CD4-positive, alpha-beta T cell treated with Interleukin-17A for 1 hour (primary cell): ENCODE measurements around the gene SLC9A8.

ENCODE experiments used
- DNase-seq: peaks from one replicate; pipeline ENCODE4 v3.0.0-alpha.2; 2020

SLC9A8 gene

DNA sequence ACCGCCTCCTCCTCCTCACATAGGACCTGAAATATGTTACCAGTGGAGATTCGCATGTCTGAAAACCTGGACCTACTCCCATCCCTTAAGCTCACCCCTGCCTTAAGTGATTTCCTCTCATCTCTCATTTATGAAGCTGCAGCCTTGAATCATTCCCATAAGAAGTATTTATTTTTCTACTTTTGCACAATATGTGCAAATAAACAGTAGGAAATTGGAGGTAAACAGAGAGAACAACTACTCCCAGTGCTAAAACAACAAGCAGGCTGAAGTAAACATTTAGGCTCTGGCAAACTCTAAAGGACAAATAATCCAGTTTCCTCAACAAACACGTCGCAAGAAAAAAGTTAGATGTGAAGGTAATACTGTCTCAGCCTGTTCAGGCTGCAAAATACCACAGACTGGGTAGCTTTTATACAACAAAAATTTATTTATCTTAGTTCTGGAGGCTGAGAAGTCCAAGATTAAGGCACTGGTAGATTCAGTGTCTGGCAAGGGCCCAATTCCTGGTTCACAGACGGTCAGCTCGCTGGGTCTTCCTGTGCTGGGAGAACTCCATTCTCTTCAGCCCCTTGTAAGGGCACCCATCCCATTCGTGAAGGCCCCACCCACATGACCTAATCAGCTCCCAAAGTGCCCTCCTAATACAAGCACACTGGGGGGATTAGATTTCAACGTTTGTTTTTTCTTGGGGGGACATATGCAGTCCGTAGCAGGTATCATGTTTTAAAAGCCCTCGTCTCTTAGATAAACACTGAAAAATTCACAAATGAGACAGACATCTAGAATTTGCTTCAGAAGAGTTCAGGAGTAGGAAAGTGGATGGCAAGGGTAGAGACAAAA, 87.1 kb downstream of the SLC9A8 start:
- DNase-seq = no peak

DNA sequence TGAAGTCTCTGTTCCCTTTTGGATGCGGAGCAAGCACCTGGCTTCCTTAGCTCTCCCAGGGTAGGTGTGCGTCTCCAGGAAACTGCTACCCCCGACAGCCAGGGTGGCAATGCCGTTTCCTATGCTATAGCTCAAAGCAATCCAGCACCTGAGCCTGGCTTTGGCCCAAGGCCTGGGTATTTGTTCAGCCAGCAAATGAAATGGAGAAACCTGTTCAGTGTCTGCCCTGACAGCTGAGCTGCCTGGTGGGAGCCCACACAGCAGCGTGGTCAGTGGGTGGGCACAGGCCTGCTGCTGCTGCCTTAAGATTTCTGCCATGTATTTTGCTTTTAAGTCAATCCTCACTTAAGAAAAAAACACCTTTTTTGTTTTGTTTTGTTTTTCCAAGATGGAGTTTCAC, 89.0 kb downstream of the SLC9A8 start:
- DNase-seq = no peak

DNA sequence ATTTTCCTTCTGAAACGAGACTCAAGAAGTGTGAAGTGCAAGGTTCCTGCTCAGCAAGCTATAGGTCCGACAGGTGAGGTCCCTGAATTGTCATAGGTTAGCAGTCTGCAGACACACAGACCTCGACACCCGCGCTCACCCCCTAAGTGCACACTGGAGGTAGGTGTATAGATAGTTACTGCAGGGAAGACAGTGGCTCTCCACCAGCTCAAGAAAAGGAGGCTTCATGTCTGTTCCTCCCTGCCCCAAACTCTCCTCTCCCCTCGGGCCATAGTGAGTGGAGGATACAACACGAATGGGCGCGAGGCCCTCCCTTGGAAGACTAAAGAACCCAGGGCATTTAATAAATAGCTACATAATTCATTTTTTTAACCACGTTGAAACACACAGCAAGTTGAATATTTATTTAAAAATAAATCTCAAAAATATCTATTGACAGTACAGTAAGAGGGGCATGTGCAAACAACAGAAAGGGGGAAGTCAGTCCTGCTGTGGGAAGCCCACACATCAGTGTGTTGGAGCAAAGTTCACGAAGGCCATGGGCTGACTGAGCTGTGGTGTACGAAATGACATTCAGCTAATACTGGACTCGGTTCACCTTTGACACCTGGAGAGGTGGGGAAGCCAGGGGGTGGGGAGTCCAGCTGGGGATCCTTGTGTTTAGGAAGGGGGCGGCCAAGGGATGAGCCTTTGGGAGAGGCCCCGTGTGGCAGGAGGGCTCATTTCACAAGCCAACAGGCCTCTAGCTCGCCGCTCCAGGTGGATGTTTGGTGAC, 92.0 kb downstream of the SLC9A8 start:
- DNase-seq = no peak

DNA sequence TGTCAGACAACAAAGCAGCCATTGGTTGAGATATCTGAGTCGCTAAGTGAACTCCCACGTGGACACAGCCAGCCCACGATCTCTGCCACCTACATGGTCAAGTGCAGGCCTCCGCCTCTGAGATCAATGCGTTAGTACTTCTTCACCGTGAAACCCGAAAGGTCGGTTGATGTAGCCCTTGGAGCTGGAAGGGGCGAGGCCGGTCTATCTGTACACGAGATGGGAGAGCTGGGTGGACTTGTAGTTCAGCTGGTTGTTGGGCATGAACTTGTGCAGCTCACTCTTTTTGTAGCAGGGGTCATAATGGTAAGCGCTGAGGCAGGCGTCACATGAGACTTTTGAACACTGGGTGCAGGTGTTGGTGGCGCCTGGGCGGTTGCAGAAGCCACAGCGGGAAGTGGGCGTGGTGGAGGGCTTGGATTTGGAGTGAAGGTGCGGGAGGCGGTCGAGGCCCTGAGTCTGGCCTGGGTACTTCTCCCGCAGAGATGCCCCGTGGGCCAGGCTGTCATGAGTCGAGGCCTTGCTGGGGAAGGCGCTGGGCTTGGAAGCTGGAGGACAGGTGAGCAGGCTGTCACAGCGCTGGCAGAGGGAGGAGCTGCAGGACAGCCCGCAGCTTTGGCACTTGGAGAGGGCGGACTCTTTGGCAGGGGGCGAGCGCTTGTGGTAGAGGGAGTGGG, 92.9 kb downstream of the SLC9A8 start:
- DNase-seq = no peak

DNA sequence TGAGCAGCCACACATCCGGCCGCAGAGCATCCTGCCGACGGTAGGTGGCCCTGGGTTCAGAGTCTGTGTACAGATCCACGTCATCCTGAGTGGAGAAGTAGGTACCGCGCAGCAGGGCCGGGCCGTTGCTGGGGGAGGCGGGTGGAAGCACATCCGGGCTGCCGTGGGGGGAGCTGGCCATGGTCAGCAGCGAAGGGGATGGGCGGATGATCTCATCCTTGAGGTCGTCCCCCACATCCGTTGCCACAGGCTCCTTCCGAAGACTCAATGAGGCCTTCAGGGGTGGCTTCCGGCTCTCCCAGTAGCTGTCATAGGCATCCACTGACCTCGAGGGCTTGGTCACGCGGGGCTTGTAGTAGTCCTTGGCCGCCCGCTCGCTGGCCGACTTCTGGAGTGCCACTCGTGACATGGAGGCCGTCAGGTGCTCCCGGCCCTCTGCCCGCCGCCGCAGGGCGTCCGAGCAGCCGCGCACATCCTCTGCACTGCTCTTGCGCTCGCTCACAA, 93.5 kb downstream of the SLC9A8 start:
- DNase-seq = no peak

DNA sequence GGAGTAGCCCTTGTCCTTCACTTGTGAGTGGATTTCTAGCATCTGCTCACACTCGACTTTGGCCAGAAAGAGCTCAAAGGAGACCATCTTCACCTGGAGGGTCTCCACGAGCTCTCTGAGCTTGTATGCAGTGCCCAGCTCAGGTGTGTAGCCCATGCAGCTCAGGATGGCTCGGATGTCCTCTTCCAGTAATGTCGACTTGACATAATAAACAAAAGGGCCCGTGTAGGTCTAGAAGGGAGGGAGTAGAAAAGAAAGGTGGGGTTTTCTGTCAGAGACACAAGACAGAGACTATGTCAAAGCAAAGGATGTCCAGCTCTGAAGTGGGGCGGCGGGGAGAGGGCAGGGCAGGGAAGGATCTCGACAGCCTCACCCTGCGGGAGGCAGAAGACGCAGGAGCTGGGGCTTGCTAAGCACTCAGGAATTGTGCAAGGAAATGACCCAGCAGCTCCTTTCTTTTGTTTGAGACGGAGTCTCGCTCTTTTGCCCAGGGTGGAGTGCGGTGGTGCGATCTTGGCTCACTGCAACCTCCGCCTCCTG, 94.1 kb downstream of the SLC9A8 start:
- DNase-seq = no peak

DNA sequence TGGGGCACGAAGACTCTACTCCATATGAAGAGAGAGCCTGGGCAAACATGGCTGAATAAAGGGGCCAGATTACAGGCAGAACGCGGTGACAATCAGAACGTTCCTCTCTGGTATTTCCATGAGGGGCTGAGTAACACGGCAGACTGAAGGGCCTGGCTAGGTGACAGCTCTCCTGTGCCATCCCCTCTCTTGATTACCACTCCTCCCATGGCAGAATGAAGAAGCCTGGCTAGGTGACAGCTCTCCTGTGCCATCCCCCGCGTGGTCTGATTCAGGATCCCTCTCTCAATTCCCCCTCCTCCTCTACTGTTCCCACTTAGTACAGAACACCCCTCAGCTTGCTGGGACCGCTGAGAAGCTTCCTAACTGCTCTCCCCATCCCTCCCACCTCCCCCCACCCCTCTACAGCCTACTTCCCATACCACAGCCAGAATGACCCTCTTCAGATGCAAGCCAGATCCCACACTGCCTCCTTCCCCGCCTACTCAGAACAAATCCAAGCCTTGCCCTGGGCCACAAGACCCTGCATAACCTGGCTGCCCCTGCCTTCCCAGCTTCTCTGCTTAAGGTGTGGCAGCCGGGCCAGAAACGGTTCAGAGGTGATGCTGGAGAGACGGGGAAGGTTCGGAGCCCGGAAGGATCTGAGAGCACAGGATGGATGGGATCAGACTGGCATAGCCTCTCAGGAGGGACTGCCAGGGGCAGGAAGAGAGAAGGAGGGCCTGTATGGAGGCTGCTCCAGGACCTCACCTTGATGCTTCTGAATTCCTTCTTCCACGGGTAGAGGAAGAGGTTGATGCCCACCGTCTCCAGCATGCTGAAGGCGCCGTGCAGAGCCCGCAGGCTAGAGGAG, 95.0 kb downstream of the SLC9A8 start:
- no peak for DNase-seq

DNA sequence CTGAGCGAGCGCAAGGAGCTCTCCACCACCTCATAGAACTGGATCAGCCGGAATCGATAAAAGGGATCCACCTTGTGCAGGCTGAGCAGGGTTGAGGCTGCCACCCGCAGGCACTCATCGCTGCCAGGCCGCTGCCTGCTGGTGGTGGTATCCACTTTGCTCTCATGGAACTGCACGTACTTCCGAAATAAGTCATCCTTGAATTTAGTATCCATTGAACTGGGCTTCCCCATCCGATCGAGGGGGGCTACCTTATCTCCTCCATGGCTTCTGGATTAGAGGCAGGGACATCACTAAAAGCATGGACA, 95.6 kb downstream of the SLC9A8 start:
- DNase-seq = no peak

DNA sequence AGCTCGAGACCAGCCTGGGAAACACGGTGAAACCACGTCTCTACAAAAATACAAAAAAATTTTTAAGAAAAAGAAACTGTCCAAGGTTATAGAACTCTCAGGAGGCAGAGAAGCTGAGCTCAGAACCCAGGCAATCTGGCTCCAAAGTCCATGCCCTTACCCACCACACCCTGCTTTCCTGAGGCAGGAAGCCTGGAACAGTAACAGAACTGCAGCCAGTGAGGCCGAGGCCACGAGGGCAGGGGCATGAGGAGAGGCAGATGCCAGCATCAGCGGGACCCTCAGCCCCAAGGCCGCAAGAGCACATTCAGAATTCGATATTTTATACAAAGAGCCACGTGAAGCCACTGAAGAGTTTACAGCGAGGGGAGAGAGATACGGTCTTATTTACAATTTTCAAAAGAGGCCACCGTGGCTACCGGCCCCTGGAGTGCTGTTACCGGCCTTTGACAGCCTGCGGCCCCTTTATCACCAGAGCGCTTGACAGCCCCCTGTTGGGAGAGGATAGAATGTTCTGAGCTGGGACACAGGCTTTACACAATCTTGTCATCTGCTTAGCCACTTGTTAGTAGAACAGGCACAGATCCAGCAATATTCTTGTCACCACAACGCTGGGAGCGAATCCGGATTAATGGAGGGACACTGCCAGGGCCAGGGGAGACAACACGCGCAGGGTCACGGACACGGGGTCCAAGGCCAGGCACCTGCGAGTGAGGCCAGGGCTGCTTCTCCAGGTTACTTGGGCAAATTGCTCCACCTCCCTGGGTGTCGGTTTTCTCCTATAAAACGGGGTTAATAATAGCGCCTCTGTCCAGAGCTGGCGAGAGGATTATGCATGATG, 97.1 kb downstream of the SLC9A8 start:
- no peak for DNase-seq

DNA sequence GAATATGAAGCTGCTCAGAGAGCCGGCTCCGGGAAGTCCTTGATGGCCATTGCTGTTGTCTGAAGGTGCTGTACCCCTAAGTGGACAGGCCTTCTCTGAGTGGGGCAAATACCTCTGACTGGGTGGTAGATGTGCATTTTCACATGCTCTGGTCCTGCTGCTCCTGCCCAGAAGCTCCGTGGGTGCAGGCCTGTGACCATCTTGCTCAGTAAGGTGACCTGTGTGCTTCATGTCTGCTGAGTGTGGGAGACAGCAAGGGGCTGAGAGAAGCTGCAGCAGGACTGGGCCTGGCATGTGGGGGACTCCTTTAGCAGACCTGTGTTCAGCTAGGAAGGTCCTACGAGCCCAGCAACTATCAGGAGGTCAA, 97.7 kb downstream of the SLC9A8 start:
- no peak for DNase-seq

DNA sequence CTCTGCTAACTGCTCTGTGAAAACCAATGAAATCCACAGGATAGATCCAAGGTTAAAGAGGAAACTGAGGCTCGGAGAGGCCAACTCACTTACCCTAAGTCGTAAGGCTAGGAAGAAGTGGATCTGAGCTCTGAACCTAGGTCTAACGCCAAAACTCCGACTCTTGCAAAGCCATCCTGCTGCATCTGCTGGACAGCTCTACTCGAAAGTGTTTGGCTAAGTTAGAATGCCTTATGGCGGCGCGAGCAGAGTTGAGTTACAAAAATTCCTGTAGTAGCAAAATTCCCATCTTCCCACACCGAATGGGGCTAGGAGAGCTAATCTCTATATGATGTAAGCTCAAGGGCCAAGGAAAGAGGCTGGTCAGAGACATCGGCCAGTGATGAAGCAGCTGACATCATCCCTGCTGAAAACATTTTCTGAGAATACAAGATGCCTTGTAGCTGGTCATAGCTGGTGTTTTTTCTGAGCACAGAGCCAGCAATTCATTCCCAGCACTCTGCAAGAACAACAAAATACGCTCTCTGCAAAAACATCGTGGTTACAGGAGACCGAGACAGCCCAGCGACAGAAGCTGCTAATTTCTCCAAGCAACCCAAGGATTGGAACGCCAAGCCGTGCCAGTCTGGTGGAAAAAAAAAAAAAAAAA, 100.9 kb downstream of the SLC9A8 start:
- no peak for DNase-seq

DNA sequence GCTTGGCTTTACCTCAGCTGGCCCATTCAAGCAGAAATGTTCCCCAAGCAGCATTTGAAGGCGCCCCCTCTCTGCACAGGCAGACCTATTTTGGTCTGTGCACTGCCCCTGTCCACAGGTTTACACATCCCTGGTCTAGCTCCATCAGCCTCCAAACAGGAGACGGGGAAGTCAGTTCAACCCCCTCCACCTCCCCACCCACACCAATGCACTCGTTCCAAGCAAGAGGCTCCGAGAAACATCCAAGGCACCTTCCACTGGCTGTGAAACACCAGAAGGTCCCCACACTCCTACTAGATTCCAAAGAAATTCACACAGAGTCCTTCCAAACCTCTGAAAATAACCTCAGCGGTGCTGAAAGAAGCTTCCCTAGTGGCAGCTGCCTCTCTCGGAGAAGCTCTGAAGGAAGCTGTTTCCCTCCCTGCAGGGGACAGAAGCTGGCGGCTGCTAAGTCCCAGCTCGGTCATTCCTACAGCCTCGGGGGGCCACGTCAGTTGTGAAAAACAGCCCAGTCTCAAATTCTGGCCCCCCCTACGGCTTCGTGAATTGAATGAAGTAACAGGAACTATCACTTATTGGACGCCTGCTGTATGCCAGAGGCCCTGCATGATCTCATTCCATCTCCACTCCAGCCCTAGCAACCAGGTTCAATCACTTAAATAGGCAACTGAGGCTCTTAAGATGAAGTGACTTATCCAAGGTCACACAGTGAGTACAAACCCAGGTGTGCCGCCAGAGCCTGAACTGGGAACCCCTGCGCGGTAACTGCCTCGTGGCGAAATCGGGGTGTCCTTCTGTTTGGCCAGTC, 101.9 kb downstream of the SLC9A8 start:
- peak; percentile 53 for DNase-seq

DNA sequence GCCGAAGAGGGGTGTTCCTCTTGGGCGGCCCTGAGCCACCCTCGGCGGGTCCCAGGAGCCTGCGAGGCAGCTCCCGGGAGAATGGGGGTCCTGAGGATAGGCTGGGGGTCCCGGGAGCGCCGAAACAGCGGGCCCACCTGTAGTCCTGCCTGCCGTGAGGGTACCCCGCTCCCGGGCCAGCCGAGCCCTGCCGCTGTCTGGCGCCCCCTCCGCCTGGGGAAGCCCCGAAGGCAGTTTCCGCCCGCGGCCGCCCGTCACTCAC, 102.4 kb downstream of the SLC9A8 start:
- DNase-seq = no peak

DNA sequence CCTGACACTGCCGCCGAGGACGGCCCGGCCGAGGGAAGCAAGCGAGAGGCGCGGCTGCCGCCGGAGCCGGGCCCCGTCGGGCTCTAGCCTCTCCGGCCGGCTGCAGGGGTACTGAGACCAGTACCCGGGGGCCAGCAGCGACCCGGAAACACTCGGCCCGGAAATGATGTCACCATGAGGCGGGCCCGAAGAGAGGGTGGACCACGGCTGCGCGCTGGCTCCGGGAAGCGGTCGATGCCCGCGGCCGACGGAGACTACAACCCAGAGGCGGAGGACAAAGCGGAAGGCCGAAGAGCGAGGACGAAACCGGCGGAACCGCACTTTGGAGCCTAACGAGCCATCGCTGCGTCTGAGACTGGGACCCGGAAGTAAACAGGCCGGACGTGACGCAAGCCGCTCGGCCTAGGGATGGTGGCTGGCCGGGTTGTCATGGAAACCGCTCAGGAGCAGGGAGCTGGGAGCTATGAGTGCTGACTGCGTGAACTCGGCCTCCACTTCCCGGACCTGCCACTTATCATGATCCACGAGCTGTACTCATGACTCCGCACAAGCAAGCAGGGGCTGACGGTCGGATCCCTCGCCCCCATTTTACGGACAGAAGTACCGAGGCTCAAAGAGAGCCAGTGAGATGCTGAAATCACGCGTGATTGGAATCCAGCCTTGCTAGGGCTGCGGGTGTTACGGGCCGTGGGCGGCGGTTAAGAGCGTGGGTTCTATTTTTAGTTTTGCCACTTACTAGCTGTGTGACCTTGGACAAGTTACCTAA, 102.9 kb downstream of the SLC9A8 start, which contains the start of gene SPATA2:
SPATA2 (minus strand) TSS at position 150 of the 766 bp plus-strand sequence. CDS start 7,039 bp downstream, outside the sequence.
- peak; percentile 94 for DNase-seq

DNA sequence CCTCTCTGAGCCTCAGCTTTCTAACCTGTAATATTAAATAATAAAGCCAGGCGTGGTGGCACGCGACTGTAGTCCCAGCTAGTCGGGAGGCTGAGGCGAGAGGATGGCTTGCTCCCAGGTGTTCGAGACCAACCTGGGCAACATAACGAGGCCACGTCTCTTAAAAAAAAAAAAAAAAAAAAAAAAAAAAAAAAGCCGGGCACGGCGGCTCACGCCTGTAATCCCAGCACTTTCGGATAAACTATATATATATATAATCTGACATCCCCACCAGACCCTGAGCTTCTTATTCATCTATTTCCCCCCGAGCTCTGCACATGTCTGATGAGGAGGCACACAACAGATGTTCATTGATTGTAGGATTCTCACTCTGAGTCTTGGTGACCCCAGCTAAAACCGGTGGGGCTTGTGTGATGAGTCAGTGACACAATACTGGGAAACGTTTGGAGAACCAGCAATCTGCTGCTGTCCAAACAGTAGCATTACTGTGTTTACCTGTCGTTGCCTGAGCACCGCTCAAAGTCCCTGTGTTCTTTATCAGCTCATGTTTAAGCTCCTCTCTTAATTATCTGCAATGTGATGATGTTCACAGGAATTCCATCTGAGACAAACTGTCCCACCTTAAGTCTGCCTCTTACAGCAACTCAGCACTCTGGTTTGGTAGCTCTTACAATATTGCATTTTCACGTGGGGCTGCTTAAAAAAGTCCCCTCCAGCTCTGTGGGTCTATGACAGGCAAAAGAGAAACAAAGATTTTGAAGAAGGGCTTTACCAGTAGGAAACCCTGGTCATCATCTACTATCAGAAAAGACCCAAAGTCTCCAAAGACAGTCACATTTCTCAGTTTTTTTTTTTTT, 103.7 kb downstream of the SLC9A8 start:
- peak; percentile 26 for DNase-seq

DNA sequence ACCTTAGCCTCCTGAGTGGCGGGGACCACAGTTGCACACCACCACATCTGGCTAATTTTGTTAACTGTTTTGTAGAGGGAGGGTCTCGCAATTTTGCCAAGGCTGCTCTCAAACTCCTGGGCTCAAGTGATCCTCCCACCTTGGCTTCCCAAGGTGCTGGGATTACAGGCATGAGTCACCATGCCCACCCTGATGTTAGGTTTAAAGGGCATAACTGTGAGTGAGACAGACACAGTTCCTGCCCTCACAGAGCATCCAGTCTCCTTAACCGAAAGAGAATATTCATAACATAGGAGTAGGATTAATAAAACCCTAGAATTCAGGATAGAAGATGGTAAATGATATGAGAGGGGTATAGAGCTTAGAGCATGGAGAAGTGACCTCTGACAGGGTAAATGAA, 105.8 kb downstream of the SLC9A8 start:
- no peak for DNase-seq

DNA sequence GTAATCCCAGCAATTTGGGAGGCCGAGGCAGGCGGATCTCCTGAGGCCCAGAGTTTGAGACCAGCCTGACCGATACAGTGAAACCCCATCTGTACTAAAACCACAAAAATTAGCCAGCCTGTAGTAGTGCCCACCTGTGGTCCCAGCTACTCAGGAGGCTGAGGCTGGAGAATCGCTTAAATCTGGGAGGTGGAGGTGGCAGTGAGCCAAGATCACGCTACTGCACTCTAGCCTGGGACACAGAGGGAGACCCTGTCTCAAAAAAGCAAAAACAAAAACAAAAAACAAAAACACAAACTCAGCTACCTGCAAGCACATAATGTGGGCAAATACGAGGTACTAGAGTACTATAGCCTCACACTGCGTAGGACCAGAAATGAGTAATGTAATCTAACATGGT, 106.4 kb downstream of the SLC9A8 start:
- DNase-seq = no peak

DNA sequence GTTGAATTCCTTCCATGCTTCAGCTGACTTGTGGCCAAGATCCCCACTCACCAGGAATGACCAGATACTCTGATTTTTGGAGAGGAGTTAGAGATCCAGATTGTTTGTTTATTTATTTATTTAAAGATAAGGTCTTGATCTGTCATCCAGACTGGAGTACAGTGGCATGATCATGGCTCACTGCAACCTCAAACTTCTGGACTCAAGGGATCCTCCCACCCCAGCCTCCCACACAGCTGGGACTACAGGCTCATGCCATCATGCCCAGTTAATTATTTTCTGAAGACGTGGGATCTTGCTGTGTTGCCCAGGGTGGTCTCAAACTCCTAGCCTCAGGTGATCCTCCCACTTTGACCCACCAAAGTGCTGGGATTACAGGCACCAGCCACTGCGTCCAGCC, 106.8 kb downstream of the SLC9A8 start:
- DNase-seq = no peak
